ENCODE measurements around the gene PREX1.
"Not testable (repeated sequence)": the region's sequence is repeated elsewhere in the genome, so short reads cannot be mapped to it uniquely, and the experiment has no call there.

Gene PREX1

GRCh38 chr20:48827855-48828733 is at the start of gene PREX1:
PREX1 (minus strand) TSS chr20:48827999; CDS start chr20:48827860, 139 bp downstream.
- peak; percentile 86 for DNase-seq (ENCODE audit: low spot score)

GRCh38 chr20:48877304-48877703 is 49.5 kb upstream of the PREX1 start:
- DNase-seq (ENCODE audit: low spot score) = no peak

- no peak for DNase-seq (ENCODE audit: low spot score)
Observed at GRCh38 chr20:48875914-48876240, 48.1 kb upstream of the PREX1 start.

GRCh38 chr20:48875233-48875913 is 47.6 kb upstream of the PREX1 start:
- no peak for DNase-seq (ENCODE audit: low spot score)

GRCh38 chr20:48869442-48869841 is 41.6 kb upstream of the PREX1 start:
- not testable (repeated sequence) for DNase-seq (ENCODE audit: low spot score)

- DNase-seq (ENCODE audit: low spot score) = no peak
Observed at GRCh38 chr20:48866936-48867335, 39.1 kb upstream of the PREX1 start.

GRCh38 chr20:48864738-48865318 is 37.0 kb upstream of the PREX1 start:
- no peak for DNase-seq (ENCODE audit: low spot score)

GRCh38 chr20:48864254-48864653 is 36.5 kb upstream of the PREX1 start:
- no peak for DNase-seq (ENCODE audit: low spot score)

GRCh38 chr20:48862279-48862678 is 34.5 kb upstream of the PREX1 start:
- DNase-seq (ENCODE audit: low spot score) = no peak

- no peak for DNase-seq (ENCODE audit: low spot score)
Observed at GRCh38 chr20:48861444-48861843, 33.6 kb upstream of the PREX1 start.

GRCh38 chr20:48858075-48858790 is 30.4 kb upstream of the PREX1 start:
- DNase-seq (ENCODE audit: low spot score) = peak; percentile 56

GRCh38 chr20:48856130-48856529 is 28.3 kb upstream of the PREX1 start:
- DNase-seq (ENCODE audit: low spot score) = no peak

GRCh38 chr20:48855046-48855445 is 27.2 kb upstream of the PREX1 start:
- no peak for DNase-seq (ENCODE audit: low spot score)

GRCh38 chr20:48852609-48853008 is 24.8 kb upstream of the PREX1 start:
- DNase-seq (ENCODE audit: low spot score) = no peak

- no peak for DNase-seq (ENCODE audit: low spot score)
Observed at GRCh38 chr20:48851579-48851978, 23.8 kb upstream of the PREX1 start.

- no peak for DNase-seq (ENCODE audit: low spot score)
Observed at GRCh38 chr20:48850977-48851299, 23.1 kb upstream of the PREX1 start.

- no peak for DNase-seq (ENCODE audit: low spot score)
Observed at GRCh38 chr20:48850257-48850976, 22.6 kb upstream of the PREX1 start.

GRCh38 chr20:48849779-48850178 is 22.0 kb upstream of the PREX1 start:
- no peak for DNase-seq (ENCODE audit: low spot score)

- DNase-seq (ENCODE audit: low spot score) = no peak
Observed at GRCh38 chr20:48849299-48849698, 21.5 kb upstream of the PREX1 start.

GRCh38 chr20:48847498-48848205 is 19.9 kb upstream of the PREX1 start:
- DNase-seq (ENCODE audit: low spot score) = no peak
